ENCODE data around the gene CD93.
A peak's percentile ranks its signal among the peaks of the same experiment; 100 is the strongest.

CD93 gene

DNA sequence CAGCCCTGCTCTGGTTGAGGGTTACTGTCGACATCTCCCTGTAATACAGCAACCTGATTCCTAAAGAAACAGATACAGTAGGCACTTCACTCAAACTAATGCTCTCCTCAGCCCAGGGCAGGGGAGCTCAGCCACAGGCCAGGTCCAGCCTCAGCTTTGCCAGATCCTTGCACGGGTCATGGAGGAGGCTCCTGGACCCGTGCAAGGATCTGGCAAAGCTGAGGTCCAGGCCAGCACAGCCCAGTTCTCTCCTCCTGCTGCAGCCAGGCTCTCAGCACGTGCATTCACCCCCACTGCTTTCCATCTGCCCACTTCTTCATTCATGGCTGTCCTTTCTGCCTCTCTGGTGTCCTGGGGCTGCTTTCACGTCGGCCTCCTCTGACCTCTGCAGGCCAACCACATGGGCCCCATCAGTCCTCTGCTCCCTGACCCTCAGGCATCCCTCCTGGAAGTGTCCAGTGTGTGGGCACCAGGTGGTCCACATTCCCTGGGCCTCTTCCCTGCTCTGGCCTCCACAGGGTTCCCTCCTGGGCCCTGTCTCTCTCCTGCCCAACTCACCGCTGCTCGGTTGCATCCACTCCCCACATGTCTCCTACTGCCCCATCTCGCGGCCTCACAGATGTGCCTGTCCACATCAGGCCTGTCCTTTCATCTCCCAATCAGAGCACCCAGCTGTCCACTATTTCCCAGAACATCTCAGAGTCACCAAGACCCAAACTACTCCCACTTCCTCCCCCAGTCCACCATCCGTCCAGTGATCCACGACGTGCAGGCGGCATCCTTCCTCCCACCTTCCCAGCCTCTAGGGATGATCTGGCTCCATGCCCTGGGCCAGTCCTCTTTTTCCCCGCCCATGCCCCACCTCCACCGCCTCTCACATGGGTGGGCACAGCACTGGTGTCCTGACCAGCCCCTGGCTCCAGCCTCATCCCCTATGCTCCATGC lies 11.8 kb upstream of the CD93 start:
- no peak for DNase-seq

DNA sequence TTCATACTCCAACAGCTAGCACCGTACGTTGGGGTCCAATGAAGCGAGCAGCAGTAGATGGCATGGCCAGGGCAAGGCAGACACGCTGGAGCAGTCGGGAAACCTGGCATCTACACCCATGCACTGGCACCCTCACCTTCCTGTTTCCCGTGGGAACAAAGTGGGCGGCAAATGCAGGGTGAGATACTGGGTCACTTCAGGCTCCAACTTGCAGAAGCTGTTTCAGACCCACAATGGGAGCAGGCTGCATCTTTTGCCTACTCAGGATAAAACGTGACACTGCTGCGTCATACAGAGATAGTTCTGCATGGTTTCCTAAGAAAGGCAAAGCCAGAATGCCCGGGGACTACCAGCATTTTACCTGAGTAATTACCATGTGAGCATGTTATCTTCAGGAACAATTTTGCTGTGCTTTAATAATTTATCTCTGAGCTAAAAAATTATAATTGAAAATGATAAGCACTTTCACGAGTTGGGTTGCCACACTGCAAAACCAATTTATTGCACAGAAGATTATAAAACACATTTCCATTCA lies 10.9 kb upstream of the CD93 start:
- DNase-seq = no peak

DNA sequence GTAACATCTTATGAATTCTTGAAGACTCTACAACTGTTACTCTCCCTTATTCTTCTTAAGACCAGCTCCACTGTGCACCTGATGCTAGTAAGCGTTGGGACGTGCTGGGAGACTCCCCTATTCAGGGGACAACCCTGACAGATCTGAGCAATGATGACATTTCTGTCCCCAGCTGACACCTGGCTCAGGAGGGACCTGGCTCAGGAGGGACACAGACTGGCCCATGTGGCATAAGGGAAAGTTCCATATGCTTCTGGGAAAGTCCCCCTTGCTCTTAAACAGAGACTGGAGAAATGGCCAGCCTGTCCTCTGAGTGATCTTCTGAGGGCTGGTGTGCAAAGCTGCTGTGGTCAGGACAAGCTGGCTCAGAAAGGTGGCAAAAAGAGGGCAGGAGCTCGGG lies 10.0 kb upstream of the CD93 start:
- DNase-seq = no peak

DNA sequence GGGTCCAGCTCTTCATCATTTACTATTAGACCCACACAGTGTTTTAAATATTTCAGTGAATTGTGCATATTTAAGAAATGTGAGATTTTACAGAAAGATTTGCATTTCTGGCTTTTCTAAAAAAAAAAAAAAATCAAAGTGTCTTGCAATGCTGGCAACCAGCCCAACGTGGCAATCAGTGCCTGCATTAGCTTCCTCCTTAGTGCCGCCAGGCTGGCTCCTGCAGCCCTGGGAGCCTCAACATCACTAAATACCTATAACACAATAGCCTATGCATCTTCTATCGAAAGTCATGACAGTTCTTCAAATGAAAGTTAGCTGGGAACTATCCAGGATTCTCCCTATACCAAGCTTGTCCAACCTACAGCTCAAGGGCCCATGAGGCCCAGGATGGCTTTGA lies 9.4 kb upstream of the CD93 start:
- no peak for DNase-seq

DNA sequence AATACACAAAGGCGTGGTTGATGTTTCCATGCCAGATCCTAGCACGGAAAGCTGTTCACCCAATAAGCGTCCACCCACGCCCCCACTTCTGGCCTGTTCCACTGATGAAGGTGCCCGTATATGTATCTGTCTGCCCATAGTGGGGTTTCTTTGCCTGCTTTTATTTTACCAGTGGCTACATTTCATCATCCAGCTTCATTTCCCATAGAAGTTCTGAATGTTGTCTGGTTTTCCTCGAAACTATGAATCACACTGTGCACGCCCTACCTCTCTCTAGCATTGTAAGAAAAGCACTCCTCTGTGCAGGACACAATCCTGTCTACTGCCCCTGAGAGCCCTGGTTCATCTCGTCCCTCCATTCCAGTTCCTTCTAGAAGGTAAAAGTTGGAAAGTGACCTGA lies 8.8 kb upstream of the CD93 start:
- DNase-seq = no peak

DNA sequence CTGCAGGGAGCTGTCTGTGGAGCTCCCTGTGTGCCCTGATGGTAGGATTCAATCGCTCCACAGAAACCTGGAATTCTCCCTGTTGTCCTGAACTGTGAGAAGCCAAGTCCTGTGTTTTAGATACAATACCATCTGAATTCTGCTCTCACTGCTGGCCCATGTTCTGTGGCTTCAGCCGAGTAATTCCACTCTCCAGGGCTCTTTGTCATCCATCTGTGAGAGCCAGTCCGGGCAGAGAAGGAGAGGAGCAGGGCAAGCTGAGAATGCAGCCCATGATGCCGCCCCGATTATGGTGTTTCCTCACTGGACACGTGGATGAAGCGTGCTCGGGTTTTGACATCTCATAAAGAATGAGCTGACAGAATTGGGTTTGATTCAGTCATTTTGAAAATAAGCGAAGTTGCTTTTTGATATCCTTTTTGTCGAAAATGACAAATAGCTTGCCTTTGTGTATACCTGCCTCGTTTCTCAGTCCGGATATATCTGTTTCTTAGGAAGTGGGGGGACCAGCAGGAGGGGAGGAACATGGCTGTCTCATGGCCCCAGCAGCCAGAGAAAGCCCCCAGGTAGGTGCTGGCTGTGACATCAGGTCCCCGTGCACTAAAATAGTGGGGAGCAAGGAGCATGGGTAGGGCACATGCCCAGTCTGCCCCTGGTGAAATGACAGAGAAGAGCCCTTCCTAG lies 8.2 kb upstream of the CD93 start:
- no peak for DNase-seq

DNA sequence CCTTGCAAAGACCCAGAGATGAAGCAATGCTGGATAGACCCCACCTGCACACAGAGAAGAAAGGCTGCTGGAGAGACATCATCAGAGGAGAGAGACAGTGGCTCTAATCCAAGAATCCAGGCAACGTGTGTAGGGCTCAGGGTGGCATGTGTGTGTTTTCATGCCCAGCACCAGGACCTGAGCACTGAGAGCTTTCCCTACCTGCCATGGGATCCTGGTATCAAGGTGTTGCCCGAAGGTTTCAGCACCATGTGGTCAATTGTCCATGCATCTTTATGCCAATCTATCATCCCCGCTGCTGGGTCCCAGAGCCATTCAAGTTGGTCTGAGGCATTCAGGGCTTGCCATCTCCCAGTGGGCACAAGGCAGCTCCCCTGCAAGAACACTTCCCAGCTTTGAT lies 7.5 kb upstream of the CD93 start:
- no peak for DNase-seq

DNA sequence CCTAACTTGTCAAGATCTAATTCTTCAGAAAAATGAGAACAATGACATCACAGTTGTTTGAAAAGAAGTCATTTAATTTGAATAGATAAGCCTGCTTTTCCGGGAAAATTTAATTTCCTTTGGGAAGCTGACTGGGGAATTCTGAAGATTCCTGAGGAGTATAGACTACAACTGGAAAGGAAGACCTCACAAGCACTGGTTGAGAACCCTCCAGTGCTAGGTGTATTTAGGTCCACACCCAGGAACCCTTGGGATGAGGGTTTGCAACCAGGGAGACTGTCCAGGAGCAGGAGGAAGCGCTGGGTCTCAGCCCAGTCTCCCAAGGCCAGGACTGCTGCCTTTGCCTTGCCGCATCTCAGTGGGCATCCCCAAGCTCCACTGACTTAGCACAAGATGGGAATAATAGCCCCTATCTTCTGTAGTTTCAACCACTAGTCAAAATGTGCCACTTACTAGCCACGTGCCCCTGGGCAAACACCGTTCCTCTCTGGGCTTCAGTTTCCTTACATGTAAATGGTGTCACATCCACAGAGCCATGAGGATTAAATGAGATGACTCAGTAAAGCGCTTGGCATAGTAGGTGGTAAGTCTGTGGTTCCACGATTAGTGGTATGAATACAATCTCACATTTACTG lies 6.9 kb upstream of the CD93 start:
- DNase-seq = no peak

DNA sequence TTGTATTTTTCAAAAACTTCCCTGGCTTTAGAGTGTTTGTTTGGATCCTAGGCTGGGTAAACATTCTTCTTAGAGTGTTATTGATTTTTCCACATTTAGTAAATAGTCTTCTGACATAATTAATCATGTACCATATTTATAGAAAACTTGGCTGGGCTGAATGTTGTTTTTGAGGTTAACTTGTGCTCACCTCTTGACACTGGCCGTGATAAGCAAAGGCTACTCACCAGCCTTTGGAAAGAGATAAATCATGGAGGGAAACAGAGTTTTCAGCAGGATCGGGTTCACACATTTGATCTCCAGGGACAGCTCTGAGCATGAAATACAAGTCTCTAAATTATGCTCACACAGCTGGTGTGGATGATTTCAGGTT lies 6.2 kb upstream of the CD93 start:
- DNase-seq = no peak

DNA sequence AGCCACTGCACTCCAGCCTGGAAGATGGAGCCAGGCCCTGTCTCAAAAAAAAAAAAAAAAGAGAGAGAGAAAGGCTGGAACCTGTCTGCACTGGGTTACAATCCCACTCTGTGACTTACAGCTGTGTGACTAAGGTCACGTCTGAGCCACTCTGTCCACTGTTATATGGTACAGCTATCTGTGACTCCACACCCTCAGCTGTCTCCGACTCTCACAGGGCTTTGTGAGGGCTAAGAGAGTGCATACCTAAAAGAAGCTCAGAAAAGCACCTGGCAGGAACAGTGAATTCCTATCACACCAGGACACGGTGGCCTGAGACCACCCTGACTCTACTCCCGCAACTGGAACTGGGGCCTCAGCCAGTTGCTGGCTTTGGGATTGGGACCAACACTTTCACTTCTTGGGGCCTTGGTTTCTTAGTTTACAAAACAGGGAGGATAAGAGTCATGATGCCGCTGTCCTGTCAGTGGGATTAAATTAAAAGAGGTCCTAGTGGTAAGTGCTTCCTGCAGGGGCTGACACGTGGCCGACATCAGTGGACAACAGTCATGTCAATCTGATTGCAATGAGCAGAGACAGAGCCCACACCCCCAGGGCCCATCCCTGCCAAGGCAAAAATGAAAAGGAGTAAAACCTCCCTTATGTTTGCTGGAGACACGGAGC lies 5.7 kb upstream of the CD93 start:
- no peak for DNase-seq

DNA sequence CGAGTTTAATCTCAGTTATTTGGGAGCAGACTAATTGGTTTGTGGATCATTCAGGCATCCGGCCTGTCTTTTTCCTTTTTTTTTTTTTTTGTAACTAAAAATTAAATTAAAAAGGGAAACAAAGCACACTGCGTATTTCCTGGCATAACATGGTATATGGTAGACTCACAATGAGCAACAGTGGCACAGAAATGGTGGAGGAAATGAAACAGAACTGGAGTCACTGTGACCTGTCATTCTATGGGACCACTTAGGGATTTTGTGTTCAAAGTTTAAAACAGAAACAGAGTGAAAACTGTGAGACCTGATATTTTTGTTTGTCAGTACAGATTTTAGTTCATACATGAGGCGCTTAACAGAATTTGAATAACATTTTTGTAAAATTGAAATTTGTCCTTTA lies 4.8 kb upstream of the CD93 start:
- no peak for DNase-seq

DNA sequence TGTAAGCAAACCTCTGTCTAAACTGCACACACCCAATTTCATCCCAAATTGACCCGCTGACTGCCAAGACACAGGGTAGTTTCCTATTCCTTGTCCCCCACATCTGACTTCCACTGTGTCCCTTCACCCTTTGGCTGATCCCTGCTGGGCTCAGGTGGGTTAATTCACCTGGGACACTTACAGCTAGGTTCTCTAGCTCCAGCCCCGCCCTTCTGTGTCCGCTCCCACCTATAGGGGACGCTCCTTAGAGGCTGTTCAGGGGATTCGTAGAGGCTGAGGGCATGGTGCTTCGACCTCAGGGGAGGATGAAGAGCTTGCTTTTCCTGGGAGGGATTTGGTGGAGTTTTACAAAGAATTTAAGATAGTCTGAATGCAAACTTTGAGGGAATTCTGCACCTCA lies 4.0 kb upstream of the CD93 start:
- DNase-seq = no peak

DNA sequence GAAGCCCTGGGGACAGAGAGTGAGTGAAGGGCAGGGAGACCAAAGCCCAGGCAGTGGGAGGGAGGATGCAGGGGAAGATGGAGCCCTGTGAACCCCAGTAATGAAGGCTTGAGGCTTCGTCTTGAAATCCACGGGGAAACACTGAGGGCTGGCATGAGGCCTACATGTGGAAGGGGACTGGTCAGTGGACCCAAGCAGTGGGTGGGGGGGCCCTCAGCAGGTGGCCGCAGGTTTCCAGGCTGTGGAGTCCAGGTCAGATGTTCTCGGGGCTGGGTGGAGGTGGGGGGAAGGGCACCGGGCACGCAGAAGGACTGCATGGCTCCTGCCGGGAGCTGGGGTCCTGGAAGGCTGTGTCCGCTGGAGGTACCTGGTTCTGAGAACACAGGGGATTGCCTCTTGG lies 2.7 kb upstream of the CD93 start:
- no peak for DNase-seq

DNA sequence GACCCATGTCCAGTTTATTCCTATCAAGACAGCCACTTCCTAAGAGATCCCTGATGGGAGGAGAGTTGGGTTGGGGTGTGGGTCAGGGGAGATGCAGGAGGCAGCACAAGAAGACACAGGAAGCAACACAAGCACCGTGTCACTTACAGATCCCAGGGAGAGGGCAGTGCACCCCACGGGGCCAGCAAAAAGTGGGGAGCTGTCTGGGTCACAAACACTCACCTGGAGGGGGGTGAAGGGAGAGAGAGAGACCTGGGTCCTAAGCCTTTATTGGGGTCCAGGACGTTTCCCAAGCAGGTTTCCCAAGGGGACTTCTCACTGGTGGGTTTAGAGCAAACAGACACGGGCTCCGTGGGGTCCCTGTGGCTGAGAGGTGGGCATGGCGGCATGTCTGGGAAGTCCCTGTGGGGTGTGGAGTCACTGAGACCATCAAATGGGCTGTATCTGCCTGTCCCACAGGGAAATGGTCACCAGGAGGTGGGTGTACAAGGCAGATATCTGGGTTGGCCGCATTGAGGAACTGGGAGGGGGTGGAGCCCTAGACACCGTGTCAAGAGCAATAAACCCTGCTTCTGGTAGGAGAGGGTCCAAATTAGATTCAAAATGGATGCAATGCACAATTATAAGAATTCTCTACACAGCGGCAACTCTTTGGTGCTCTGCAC lies 1.6 kb upstream of the CD93 start:
- DNase-seq = no peak

DNA sequence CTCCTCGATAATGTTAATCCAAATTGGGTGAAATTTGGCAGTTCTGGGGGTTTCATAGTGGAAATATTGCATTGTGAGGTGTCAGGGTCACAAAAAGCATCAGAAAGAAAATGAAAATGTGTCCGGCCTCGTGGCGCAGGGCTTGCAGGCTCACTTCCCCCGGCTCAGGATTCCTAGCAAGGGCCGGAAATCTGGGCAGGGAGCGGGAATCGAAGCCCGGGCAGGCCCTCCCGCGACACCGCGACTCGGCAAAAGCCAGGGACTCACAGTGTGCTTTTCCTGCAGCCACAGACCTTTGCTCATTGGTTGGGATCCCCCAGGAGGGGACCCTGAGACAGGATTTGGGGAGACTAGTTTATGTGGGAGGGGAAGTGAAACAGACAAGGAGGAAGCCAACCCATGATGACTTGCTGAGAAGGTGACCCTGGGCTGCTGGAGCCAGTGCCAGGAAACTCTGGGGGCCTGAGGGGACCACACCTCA lies 847 bp upstream of the CD93 start:
- no peak for DNase-seq

DNA sequence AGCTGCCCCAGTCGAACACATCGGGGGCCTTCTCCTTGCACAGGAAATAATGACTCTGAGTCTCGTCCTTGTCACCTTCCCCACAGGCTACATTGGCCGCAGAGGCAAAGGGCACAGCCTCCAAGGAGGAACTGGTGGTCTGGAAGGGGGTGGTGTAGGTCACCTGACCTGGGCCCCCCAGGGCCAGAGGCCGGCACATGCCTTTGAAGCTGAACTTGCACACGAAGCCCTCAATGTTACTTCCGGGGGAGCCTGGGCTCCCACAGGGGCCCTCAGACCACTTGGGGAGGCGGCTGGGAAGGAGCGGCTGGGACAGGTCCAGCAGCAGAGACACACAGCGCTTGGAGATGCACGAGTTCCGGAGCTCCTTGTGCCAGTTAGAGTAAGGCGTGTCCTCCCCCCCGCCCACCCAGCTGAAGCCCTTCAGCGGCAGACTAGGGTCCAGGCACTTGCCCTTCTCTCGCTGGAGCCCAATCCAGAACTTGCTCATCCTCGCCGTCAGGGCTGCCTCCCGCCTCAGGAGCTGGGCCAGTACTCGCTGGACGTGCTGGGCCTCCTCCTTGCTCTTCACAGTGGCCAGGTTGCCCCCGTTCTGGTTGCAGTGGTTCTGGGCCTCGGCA lies 578 bp downstream of the CD93 start:
- DNase-seq = no peak

DNA sequence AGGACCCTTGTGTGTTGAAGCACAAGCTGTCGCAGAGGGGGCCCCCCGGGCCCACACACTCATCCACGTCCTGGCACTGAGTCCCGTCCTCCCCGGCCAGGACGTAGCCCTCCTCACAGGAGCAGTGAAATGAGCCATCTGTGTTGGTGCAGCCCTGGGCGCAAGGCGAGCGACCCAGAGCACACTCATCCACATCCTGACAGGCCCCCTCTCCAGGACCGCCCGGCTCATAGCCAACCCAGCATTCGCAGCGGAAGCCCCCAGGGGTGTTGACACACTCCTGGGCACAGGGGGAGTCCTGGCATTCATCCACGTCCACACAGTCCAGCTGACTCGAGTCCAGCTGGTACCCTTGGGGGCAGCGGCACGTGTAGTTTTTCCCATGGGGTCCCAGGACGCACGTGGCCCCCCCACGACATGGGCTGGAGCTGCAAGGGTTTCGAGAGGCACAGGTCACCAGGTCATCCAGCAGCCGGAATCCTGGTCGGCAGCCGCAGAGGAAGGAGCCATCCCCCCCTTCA lies 1.2 kb downstream of the CD93 start:
- DNase-seq = no peak

DNA sequence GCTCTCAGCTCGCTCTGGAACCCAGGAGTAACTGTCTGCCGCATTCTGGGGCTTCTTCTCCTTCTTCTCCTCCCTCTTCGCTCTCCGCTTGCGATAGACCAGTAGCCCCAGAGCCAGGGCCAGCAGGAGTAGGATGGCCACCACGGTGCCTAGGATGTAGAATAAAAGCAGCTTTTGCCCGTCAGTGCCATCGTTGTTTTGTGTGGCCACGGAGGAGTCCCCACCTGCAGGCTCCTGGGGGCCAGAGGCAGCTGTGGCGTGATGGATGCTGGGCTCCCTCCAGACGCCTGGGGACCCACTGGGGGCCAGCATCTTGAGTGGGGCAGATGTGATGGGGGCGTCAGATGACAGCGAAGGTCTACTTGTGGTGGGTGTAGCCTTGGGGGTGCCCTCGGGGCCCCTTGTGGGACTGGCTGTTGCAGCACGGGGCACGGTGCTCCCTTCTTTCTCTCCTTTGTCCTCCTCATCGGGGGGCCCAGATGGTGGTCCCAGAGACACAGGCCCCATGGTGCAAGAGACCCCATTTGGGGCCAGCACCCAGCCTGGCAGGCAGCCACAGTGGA lies 1.8 kb downstream of the CD93 start:
- no peak for DNase-seq

DNA sequence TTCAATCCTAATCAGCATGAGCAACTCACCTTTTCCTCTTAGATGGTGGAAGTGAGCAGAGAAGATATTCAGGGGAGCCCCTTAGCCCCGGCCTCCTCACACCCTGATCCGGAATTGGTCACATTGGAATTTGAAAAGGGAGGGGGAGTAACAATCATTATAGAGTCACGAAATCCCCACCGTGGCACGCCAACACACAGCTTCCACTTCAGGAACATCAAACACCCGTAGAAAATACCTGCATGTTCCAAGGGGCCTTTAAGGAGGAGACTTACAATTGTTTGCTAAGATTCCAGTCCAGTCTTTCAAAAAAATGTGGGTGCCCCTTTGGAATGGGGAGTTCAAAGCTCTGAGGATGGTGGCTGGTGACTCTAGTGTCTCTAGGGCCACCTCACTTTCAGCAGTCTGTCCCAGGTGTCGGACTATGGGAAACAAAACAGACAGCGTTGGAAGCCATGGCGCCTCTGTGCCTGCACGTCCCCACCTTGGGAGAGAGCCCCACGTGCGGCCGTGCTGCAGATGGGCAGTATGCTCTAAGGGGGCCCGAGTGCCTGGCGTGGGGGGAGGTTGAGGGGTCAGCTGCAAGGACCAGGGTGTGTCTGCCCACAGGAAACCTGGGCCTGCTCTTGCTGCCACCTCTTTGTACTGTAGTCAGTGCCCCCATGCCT lies 2.4 kb downstream of the CD93 start:
- no peak for DNase-seq

DNA sequence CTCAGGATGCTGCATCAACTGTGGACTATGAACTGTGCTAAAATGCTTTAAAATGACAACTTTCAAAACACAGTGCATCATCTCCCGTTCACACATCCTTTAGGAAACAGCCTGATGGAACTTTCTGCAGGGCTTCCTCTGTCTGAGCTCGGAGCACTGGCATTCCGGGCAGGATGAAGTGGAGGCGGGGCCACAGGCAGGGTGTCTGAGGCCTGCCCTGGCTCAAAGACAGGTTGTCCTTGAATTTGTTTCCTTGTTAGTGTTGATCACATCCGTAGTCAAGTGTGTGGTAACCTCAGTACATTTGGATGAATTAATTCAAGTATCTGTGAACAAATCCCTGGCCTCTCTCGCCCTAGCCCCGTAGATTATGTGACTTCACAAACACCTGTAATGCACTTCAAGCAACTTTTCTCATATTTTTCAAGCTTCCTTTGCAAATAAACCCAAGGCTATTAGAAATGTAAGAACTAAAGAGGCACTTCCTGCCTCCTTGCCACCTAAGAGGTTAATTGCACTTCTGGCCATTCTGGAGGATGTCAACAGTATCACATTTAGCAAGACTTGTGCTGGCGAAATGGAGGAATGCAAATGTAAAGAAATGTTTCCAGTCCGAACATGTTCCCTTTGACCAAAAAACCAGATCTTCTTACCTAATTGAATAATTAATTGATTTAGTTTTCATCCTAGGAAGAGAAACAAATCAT lies 3.1 kb downstream of the CD93 start:
- DNase-seq = peak; percentile 45
